Brain microvascular endothelial cell (primary cell): ENCODE data around the gene PADI4.

Source experiments
- DNase-seq: peaks from one replicate; pipeline ENCODE4 v3.0.0-alpha.2; 2020
- H3K27ac ChIP-seq: fragments of 250-450 bp; sonication (Bioruptor Pico); 2 replicates; pipeline ENCODE4 v1.5.1; 2020; ENCODE audit warnings: mild to moderate bottlenecking, moderate library complexity
- H3K27me3 ChIP-seq: fragments of 250-450 bp; sonication (Bioruptor Pico); replicated peaks from 2 replicates; pipeline ENCODE4 v1.5.1; 2020; ENCODE audit warnings: mild to moderate bottlenecking
- H3K36me3 ChIP-seq: fragments of 250-450 bp; sonication (Bioruptor Pico); replicated peaks from 2 replicates; pipeline ENCODE4 v1.5.1; 2020; ENCODE audit warnings: mild to moderate bottlenecking
- H3K4me3 ChIP-seq: 2 replicates; pipeline ENCODE4 v1.5.1; 2011; ENCODE audit warnings: low read depth, mild to moderate bottlenecking, control low read depth, low read length, moderate library complexity
- in situ Hi-C: cut with HindIII; loops from 2 replicates; pipeline ENCODE4 v1.10.0; 2017; ENCODE audit warnings: low sequenced_read_pairs, low pct_ligation_motif_present
- TF ChIP-seq, protein P1 (sequence below): IDR thresholded peaks from 2 replicates; pipeline ENCODE4 v1.5.1; 2011; ENCODE audit warnings: low read depth, mild to moderate bottlenecking, moderate library complexity, low read length, control low read depth, inconsistent platforms; ENCODE audit errors: missing control alignments

The PADI4 gene

DNA sequence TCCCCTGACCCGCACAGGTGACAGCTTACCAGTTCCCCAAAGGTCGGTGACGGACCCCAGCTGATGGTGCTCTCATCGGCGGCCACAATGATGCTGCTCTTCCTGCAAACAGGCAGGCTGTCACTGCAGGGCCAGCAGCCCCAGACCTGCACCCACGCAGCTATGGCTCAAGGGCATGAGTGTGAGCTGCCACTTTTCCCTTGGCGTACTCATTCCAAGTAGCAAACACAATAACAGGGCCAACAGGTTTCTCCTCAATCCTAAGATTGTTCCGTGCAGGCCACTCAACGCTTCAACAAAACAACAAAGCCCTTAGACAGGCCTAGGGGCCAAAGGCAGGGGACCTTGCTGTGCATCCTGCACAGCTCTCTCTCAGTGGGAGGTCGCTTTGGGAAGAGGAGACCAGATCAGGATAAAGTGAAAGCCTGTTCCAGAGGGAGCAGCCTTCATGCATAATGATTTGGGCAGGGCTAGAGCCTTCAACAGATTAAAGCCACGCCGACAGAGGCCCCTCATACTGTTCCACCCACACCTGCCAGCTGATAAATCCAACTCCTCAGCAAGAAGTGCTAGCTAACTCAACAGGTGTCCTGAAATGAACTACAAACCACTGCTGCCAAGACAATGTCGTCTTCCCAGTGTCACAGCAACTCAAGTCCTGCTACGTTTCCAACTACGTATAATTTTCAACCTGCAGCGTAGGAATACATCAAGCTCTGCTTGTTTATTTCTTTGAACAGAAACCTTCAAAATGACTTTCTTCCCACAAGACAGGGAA lies 104.3 kb downstream of the PADI4 start:
- DNase-seq, result no peak
- TF ChIP-seq, protein P1, sequence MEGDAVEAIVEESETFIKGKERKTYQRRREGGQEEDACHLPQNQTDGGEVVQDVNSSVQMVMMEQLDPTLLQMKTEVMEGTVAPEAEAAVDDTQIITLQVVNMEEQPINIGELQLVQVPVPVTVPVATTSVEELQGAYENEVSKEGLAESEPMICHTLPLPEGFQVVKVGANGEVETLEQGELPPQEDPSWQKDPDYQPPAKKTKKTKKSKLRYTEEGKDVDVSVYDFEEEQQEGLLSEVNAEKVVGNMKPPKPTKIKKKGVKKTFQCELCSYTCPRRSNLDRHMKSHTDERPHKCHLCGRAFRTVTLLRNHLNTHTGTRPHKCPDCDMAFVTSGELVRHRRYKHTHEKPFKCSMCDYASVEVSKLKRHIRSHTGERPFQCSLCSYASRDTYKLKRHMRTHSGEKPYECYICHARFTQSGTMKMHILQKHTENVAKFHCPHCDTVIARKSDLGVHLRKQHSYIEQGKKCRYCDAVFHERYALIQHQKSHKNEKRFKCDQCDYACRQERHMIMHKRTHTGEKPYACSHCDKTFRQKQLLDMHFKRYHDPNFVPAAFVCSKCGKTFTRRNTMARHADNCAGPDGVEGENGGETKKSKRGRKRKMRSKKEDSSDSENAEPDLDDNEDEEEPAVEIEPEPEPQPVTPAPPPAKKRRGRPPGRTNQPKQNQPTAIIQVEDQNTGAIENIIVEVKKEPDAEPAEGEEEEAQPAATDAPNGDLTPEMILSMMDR, result no peak
- in situ Hi-C loops, result no loop called here
- Histone ChIP-seq H3K27me3 (no peaks in the 10 kb centered on the region), H3K27ac (no peak overlapping the region), H3K4me3 (no peak overlapping the region), H3K36me3 (peaks cover 82% of the 10 kb centered on the region)
